HepG2 (cell line): Measurements from ENCODE around the gene MTA1.

ENCODE experiments used
- FLYWCH1 ChIP-seq: sonication (generic); formaldehyde crosslinking; IDR thresholded peaks from 2 replicates; pipeline ENCODE4 v1.8.1; 2023; ENCODE audit warnings: mild to moderate bottlenecking, missing genetic modification reagents
- GTF2F1 ChIP-seq: fragments of 150-350 bp; IDR thresholded peaks from 2 replicates; pipeline ENCODE4 v1.6.1; 2014; ENCODE audit warnings: low read length
- NFKBIZ ChIP-seq: IDR thresholded peaks from 2 replicates; pipeline ENCODE4 v1.6.1; 2018; ENCODE audit warnings: missing genetic modification reagents, missing compliant biosample characterization
- REPIN1 ChIP-seq: sonication (generic); formaldehyde crosslinking; IDR thresholded peaks from 2 replicates; pipeline ENCODE4 v1.8.0; 2022; ENCODE audit warnings: missing genetic modification reagents, low read depth, mild to moderate bottlenecking, borderline replicate concordance
- ZNF3 ChIP-seq: IDR thresholded peaks from 2 replicates; pipeline ENCODE4 v1.7.0; 2017; ENCODE audit warnings: inconsistent platforms

DNA sequence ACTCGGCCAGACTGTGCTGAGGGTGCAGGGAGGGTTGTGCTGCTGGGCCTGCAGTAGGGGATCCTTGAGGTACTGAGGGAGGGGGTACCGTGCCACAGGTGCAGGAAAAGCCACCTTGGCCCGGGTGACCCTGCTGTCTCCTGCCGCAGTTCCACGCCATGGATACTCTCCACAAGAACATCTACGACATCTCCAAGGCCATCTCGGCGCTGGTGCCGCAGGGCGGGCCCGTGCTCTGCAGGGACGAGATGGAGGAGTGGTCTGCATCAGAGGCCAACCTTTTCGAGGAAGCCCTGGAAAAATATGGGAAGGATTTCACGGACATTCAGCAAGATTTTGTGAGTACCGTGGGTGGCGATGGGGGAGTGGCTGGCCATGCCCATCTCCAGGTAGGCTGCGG, 41.0 kb downstream of the MTA1 start:
- TF ChIP-seq NFKBIZ (CRISPR knock-in tag) (no peak), GTF2F1 (no peak), FLYWCH1 (no peak), REPIN1 (no peak), ZNF3 (CRISPR knock-in tag) (no peak)
